Activated naive CD4-positive, alpha-beta T cell treated with anti-CD3 and anti-CD28 coated beads for 36 hours (primary cell): ENCODE data around the gene TBP. TPM values are rescaled to one million over a fixed set of nuclear protein-coding genes. Genes with fewer than 3 reads are reported as not detected.
"Not testable (repeated sequence)": the region's sequence is repeated elsewhere in the genome, so short reads cannot be mapped to it uniquely, and the experiment has no call there.

Experiments used
- CTCF ChIA-PET: fragments of 350-600 bp; sonication (Branson Sonifier 250); formaldehyde crosslinking; loops from one replicate; lab custom pipeline; 2021; ENCODE audit warnings: antibody characterized with exemption; lab: Charles Lee
- DNase-seq: peaks from one replicate; pipeline ENCODE4 v3.0.0-alpha.2; 2020
- H3K27ac Mint-ChIP-seq: one replicate; pipeline ENCODE4 v1.8.0; 2021; ENCODE audit warnings: mild to moderate bottlenecking, mixed read lengths
- H3K27me3 Mint-ChIP-seq: one replicate; pipeline ENCODE4 v1.8.0; 2021; ENCODE audit warnings: low read depth, mixed read lengths
- H3K36me3 Mint-ChIP-seq: one replicate; pipeline ENCODE4 v1.8.0; 2021; ENCODE audit warnings: low read depth, mixed read lengths
- H3K4me1 Mint-ChIP-seq: one replicate; pipeline ENCODE4 v1.8.0; 2021; ENCODE audit warnings: low read depth, mixed read lengths
- H3K4me3 Mint-ChIP-seq: one replicate; pipeline ENCODE4 v1.8.0; 2021; ENCODE audit warnings: mild to moderate bottlenecking, moderate library complexity, mixed read lengths
- H3K9me3 Mint-ChIP-seq: one replicate; pipeline ENCODE4 v1.8.0; 2021; ENCODE audit warnings: mixed read lengths
- intact Hi-C: fragments of 100-400 bp; cut with micrococcal nuclease; formaldehyde crosslinking; loops from one replicate; pipeline ENCODE4 v1.15.1; 2023
- total RNA-seq, 2 experiments: library from RNA; stranded (reverse); gene quantifications; one replicate each; pipeline ENCODE4 v1.2.3, GENCODE V29; 2021

Gene TBP
- total RNA-seq, 2 experiments from 2014 or later, result 19.4 to 22.3 TPM

DNA sequence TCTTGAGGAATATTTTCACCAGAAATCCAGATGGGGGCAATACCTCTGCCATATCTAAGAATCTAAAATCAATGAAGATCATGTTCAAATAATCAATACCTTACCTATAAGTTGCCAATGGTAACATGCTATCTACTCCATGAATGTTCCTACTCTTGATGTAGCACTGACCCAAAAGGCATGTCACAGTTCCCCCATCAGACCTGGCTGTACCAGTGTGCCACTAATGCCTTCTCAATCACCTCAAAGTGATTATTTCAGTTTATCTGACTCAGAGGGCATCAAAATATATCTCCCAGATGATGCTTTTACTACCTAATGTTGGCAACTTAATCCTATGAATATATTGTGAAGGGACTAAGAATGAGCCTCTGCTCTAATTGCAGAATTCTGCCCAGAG, 24.7 kb downstream of the TBP start:
- intact Hi-C loops, result no loop called here
- no peaks in the 10 kb centered on the region for H3K9me3 Mint-ChIP-seq
- no peak for DNase-seq
- no peak overlapping the region for H3K4me3 Mint-ChIP-seq
- peak overlapping the region; percentile 4 for H3K27ac Mint-ChIP-seq
- peaks cover 25% of the 10 kb centered on the region for H3K4me1 Mint-ChIP-seq
- peaks cover 31% of the 10 kb centered on the region for H3K36me3 Mint-ChIP-seq
- no peaks in the 10 kb centered on the region for H3K27me3 Mint-ChIP-seq
- CTCF ChIA-PET, result no interaction called here

DNA sequence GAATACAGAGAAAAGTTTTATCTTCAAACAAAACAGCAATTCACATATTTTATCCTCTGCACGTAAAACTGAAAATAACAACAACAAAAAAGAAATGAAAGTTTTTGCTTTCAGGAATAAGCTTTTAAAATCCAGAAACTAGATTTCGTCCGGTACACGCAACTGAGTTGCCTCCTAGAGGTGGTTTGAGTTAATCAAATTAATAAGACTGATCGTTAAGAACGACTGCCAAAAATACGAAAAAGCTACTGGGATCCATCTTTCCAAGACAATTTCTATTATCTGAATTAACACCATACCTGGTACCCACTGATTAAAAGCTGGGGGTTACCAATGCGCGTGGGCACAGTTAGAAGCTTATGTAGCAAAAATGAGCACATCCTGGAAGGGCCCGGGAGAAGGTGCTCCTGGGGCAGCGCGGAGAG, 29.6 kb downstream of the TBP start:
- H3K27me3 Mint-ChIP-seq, result no peaks in the 10 kb centered on the region
- DNase-seq, result no peak
- H3K27ac Mint-ChIP-seq, result peak overlapping the region; percentile 91
- peaks cover 34% of the 10 kb centered on the region for H3K4me1 Mint-ChIP-seq
- H3K36me3 Mint-ChIP-seq, result peaks cover 30% of the 10 kb centered on the region
- no peaks in the 10 kb centered on the region for H3K9me3 Mint-ChIP-seq
- peak overlapping the region; percentile 89 for H3K4me3 Mint-ChIP-seq
- intact Hi-C loops, result loop anchor here (1.0 kb wide), 1 partner anchor 29 kb away; the partner anchor contains the start of gene TBP
- CTCF ChIA-PET, result interaction anchor here (0.8 to 1.5 kb wide), 3 partner anchors 9 to 30 kb away, joined by 3 to 5 read pairs (median 5); partner anchors contain the start of gene TBP

DNA sequence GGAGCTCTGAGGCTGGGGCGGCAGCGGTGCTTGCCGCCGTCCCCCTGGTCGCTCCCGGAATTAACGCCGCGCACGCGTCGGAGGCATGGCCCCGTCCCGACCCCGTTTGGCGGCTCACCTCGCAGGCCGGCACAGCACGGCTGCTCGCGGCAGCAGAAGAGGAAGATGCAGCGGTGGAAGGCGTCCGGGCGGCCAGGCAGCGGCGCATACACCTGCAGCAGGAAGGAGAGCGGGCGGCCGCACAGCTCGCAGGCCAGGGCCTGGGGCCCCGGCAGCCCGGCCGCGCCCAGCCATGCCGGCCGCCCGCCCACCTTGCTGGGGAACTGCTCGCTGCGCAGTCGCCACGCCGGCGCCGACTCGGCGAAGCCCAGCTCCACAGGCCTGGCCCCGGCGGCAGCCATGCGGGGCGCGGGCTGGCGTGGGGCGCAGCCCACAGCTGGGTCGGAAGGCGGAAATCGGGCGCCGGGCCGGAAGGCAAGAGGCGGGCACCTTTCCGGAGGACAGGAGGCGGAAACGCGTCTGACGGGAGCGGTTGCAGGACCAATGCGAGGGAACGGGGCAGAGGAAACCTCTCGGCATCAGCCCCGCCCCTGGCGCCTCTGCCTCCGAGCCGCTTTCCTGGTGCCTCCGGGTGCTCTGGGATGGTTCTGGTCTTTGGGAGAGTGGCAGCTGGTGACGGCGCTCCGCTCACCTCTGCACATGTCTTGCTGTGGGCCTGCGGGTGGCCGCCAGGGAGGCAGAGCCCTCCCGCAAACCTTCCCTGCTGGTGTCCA, 30.2 kb downstream of the TBP start, which contains the start of gene PDCD2:
Gene PDCD2 (minus strand): TSS at position 457 of the 773 bp plus-strand sequence. CDS start 56 bp downstream, at position 401.
- peak within 1 kb of the TSS; percentile 91 for H3K27ac Mint-ChIP-seq
- H3K27me3 Mint-ChIP-seq, result no peaks in the 10 kb centered on the region
- H3K9me3 Mint-ChIP-seq, result no peaks in the 10 kb centered on the region
- peaks cover 28% of the 10 kb centered on the region for H3K36me3 Mint-ChIP-seq
- CTCF ChIA-PET, result interaction anchor here (0.8 to 1.5 kb wide), 3 partner anchors 9 to 30 kb away, joined by 3 to 5 read pairs (median 5); partner anchors contain the start of gene TBP
- H3K4me3 Mint-ChIP-seq, result peak within 1 kb of the TSS; percentile 99
- H3K4me1 Mint-ChIP-seq, result peaks cover 34% of the 10 kb centered on the region
- intact Hi-C loops, result loop anchor here (1.0 kb wide), 1 partner anchor 30 kb away; the partner anchor contains the start of gene TBP
- DNase-seq, result peak; percentile 94

DNA sequence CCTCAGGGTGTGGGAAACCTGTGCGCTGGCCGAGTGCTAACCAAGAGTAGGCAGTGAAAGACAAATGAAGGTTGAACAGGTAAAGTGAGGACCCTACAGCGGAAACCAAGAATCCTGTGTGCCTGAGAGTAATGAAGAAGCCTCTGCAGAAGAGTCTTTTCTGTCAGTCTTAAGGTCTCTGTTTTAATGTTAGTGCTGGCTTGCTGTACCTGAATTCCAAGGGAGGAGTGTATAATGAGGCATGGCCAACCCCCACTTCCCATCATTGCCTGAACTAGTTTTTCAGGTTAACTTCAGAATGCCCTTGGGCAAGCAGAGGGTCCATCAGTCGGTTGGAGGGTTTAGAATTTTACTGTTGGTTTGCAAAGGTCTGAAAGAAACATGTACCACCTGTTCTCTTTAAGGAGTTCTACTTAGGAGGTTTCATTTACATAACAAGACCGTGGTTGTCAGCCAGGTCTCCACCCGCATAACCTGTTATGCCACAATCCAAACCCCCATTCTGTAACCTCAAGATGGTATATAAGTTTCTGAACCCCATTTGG, 30.9 kb downstream of the TBP start:
- DNase-seq, result no peak
- Mint-ChIP-seq H3K36me3 (peaks cover 26% of the 10 kb centered on the region), H3K27me3 (no peaks in the 10 kb centered on the region), H3K4me1 (peaks cover 34% of the 10 kb centered on the region), H3K27ac (peak overlapping the region; percentile 91), H3K9me3 (no peaks in the 10 kb centered on the region), H3K4me3 (peak overlapping the region; percentile 99)
- CTCF ChIA-PET, result no interaction called here
- intact Hi-C loops, result loop anchor here (1.0 kb wide), 1 partner anchor 31 kb away; the partner anchor contains the start of gene TBP

GRCh38 chr6:170590725-170591124, 36.6 kb downstream of the TBP start:
- CTCF ChIA-PET, result no interaction called here
- intact Hi-C loops, result no loop called here
- Mint-ChIP-seq H3K4me3 (no peak overlapping the region), H3K36me3 (peaks cover 5% of the 10 kb centered on the region), H3K9me3 (peaks cover 20% of the 10 kb centered on the region), H3K27me3 (peaks cover 11% of the 10 kb centered on the region), H3K4me1 (peaks cover 2% of the 10 kb centered on the region), H3K27ac (no peak overlapping the region)
- no peak for DNase-seq

DNA sequence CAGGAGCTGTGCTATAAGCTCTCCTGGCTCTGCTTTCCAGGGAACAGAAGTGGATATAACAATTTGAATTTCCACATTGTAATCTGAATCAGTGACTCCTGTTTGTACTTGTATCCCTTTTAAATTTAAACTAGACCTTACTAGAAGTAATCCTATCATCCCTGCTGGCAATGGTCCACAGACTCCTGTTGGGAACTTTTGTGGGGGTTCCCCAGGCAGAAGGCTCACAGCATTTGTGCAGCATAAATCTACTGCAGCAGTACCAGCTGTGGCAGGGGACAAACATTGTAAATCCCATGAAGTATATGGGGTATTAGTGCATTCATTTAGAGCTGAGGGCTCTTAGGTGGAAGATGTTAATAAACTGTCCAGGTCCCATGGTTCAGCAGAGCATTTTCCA, 42.3 kb downstream of the TBP start:
- Mint-ChIP-seq H3K4me3 (no peak overlapping the region), H3K36me3 (peaks cover 4% of the 10 kb centered on the region), H3K4me1 (no peaks in the 10 kb centered on the region), H3K27ac (no peak overlapping the region), H3K27me3 (peaks cover 9% of the 10 kb centered on the region), H3K9me3 (peaks cover 17% of the 10 kb centered on the region)
- intact Hi-C loops, result no loop called here
- no peak for DNase-seq
- CTCF ChIA-PET, result no interaction called here

DNA sequence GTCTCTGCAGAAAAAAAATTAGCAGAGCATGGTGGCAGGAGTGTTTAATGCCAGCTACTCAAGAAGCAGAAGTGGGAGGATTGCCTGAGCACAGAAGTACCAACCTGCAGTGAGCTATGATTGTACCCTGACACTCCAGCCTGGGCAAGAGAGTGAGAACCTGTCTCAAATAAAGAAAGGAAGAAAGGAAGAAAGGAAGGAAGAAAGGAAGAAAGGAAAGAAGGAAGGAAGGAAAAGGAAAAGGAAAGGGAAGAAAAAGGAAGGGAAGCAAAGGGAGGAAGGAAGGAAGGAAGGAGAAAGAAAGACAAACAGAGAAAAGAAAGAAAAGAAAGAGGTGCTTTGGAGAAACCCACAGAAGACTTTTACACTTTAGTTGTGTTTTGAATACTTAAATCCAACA, 43.1 kb downstream of the TBP start:
- Mint-ChIP-seq H3K4me3 (no peak overlapping the region), H3K27me3 (peaks cover 6% of the 10 kb centered on the region), H3K9me3 (peaks cover 13% of the 10 kb centered on the region), H3K4me1 (no peaks in the 10 kb centered on the region), H3K36me3 (peaks cover 4% of the 10 kb centered on the region), H3K27ac (no peak overlapping the region)
- CTCF ChIA-PET, result no interaction called here
- no peak for DNase-seq
- intact Hi-C loops, result no loop called here

- H3K4me1 Mint-ChIP-seq, result no peaks in the 10 kb centered on the region
- intact Hi-C loops, result no loop called here
- H3K9me3 Mint-ChIP-seq, result no peaks in the 10 kb centered on the region
- peaks cover 49% of the 10 kb centered on the region for H3K27me3 Mint-ChIP-seq
- no peak overlapping the region for H3K27ac Mint-ChIP-seq
- H3K4me3 Mint-ChIP-seq, result no peak overlapping the region
- no peak for DNase-seq
- CTCF ChIA-PET, result no interaction called here
- no peaks in the 10 kb centered on the region for H3K36me3 Mint-ChIP-seq
These were observed 51.5 kb downstream of the TBP start for GRCh38 chr6:170605574-170606259.

GRCh38 chr6:170609225-170609624, 55.1 kb downstream of the TBP start:
- DNase-seq, CTCF ChIA-PET, intact Hi-C loops, H3K27ac Mint-ChIP-seq, H3K4me1 Mint-ChIP-seq, H3K36me3 Mint-ChIP-seq, H3K4me3 Mint-ChIP-seq, H3K9me3 Mint-ChIP-seq: not testable (repeated sequence)
- H3K27me3 Mint-ChIP-seq, result peaks cover 51% of the 10 kb centered on the region

- H3K9me3 Mint-ChIP-seq, H3K36me3 Mint-ChIP-seq, H3K27ac Mint-ChIP-seq, H3K4me1 Mint-ChIP-seq, intact Hi-C loops, DNase-seq, CTCF ChIA-PET: not testable (repeated sequence)
- Mint-ChIP-seq H3K4me3 (peak overlapping the region; percentile 63), H3K27me3 (peaks cover 28% of the 10 kb centered on the region)
These were observed 58.2 kb downstream of the TBP start for GRCh38 chr6:170612256-170612804.

DNA sequence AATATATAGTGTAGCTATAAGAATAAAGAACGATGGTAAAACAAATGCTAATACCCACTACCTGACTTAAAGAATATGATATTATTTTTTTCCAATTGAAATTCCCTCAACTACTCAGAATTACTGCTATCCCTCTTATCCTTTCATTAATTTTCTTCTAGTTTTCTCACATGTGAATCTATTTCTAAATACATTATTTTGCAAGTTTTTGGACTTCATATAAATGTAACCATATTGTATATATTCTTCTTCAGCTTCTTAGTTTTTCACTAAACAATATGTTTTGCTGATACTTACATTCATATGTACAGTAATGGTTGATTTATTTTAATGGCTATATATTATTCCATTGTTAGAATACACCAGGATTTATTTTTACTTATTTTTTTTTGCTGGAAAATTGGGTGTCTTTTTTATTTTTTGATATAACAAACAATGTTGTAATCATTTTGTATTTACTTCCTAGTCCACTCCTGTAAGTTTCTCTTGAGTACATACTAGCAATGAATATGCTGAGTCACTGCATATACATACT, 61.9 kb downstream of the TBP start:
- H3K27me3 Mint-ChIP-seq, CTCF ChIA-PET, DNase-seq, H3K36me3 Mint-ChIP-seq, H3K4me3 Mint-ChIP-seq, H3K27ac Mint-ChIP-seq, H3K4me1 Mint-ChIP-seq, intact Hi-C loops, H3K9me3 Mint-ChIP-seq: not testable (repeated sequence)
